Activated T-cell treated with anti-CD3 and anti-CD28 coated beads for 1 hour (primary cell): ENCODE data around the gene MRPS10.
"Not testable (repeated sequence)": the region's sequence is repeated elsewhere in the genome, so short reads cannot be mapped to it uniquely, and the experiment has no call there.

Source experiments
- DNase-seq: peaks from one replicate; pipeline ENCODE4 v3.0.0-alpha.2; 2020; ENCODE audit warnings: low read depth

MRPS10 gene

GRCh38 chr6:42237857-42238256, 20.2 kb upstream of the MRPS10 start:
- no peak for DNase-seq

DNA sequence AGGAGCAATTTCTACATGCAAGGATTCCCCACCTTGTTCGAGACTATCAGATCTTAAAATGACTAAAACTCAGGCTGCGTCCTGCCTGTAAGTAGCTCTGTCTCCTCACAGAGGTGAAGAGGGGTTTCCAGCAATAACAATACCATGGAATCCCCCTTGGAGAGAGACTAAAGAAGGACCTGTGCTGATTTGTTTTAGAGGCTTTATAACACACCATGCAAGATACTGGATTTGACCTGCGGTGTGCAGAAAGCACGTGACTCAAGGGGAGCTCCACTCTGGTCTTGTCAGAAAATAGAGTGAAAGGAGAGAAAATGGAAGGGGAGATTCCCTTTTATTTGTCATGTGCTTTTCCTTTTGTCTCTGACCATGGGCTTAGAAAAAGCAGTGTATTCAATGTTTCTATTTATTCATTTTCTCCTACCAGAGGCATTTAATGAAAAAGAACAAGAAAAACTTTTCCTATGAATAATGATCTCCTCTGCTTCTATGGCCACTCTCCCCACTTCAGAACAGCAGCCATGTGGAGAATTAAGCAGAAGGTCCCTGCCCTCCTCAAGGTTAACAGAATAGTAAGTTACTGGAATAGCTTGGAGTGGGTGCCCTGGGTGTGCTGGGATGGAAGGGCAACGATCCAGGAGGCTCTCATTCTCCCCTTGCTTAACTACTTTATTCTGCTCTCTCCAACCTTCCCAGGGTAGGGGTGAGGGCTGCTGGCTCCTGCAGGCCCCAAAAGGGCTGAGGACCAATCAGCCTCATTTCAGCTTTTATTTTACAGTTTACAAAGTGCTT, 19.2 kb upstream of the MRPS10 start:
- DNase-seq = no peak

GRCh38 chr6:42236030-42236429, 18.4 kb upstream of the MRPS10 start:
- DNase-seq = no peak

- no peak for DNase-seq
Measured at GRCh38 chr6:42232035-42232434, 14.4 kb upstream of the MRPS10 start.

DNA sequence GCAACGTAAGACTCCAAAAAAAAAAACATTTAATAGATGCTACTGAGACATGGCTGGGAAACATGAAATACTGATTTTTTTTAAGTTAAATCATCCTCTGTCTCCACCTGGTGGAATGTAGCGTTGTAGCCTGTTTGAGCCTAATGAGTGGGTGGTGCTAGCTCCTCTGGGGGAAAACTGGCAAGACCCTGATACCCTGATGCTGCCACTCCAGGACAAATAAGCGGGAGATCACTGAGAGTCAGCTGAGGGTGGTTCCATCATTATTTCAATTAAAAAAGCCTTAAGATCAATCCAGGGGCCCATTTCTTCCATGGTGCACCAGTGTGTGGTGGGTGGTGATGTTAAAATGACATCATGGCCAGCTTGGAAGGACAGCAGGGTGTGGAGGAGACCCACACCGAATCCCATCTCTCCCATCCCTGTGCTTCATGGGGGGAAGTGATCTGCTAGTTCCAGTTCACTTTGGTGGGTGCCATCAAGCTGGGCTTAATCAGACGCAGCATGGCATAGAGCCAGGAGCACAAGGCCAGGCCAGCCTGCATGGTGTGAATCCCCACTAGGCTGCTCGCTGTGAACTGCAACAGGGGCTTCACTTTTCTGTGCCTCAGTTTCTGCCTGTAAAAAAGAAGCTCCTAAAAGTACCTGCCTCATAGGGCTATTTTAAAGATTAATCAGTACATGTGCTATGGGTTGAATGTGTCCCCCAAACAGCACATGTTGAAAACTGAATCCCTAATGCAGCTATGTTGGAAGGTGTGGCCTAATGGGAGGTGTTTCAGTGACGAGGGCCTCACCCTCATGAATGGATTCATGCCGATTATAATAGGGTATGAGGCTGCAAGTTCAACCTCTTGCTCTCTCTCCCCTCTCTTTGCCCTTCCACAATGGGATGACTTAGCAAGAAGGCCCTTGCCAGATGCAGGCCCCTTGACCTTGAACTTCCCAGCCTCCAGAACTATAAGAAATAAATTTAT, 13.0 kb upstream of the MRPS10 start:
- no peak for DNase-seq

GRCh38 chr6:42229506-42230119, 12.0 kb upstream of the MRPS10 start:
- DNase-seq = no peak

DNA sequence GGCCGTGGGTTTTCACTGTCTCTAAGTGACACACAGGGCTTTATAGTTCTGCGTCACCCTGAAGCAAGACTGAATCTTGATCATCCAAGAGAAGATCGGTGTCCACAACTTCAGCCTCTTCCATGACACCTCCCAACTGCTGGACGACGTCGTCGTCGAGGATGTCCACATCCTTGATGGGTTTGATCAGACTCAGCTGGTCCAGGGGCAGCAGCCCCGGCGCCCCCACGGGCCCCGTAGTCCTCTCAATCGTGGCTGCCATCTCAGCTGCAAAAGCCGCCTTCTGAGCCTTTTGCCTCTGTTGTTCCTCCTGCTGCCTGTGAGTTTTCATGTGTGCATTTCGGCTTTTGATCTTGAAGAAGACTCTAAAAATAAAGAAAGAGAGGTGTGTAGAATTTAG, 10.6 kb upstream of the MRPS10 start:
- no peak for DNase-seq

DNA sequence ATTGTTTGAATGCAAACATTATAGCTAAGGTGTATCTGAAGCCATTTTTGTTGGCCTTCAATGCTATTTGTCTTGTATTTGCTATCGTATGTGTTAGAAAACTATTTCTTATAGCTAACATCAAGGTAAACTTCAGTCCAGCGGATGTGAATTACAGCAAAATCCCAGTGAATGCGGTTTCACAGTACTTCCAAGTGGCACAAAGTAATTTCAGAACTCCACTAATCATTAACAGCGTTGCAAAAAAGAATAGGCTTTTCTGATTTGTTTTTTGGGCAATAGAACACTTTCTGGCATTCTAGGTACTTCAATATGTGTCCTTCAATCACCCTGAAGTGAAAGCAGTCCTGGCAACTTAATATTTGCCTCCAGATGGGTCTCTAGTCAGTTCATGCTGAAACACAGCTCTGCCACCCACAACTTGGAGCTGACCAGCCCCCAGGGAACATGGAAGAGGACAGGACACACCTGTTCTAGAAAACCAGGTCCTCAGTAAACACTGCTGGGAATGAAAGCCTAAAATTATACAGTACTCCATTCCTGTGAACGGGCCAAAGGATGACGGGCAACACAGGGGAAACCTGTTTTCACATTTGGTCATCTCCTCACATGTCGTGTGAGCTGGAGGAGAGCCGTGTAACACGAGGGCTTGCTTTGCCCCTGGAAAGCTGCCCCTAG, 9.7 kb upstream of the MRPS10 start:
- no peak for DNase-seq

DNA sequence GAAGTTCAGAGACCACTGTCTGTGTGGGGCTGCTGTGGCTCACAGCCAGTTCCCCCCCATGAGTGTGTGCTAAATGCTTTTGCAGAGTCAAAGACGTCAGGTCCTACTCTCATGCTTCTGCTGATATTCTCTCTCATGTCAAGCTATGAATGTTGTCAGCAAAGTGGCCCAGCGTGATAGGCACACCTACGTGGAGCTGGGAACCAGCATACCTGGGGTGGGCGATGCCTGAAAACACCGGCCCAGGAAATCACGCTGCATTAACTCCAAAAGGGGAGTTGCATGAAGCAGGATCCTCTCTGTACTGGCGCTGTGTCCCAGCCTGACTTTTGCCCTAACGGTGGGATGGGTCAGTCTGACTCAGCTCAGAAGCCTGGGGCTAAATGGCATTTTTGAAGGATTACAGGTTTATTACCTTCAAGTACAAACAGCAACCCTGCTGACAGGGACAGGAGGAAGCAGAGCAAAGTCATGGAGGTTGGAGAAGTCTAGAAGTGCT, 9.0 kb upstream of the MRPS10 start:
- no peak for DNase-seq

DNA sequence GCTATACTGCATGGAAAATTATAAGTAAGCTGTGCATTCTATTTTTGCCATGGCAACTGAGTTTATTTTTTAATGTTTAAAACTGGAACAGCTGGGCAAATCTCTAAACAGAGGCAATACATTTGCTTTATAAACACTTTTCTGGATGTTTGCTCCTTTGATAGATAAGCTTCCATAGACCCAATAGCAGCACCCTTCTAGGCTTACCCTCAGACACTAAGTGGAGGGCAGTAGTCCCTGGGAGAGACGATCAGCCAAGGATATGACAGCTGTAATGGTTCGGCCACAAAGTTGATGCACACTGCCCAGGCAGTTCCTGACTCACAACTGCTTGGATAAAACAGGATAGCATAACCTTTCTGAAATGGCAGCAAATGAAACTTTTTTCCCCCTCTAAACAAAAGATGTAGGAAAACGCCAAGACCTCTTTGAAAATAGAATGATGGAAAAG, 8.5 kb upstream of the MRPS10 start:
- DNase-seq = no peak

DNA sequence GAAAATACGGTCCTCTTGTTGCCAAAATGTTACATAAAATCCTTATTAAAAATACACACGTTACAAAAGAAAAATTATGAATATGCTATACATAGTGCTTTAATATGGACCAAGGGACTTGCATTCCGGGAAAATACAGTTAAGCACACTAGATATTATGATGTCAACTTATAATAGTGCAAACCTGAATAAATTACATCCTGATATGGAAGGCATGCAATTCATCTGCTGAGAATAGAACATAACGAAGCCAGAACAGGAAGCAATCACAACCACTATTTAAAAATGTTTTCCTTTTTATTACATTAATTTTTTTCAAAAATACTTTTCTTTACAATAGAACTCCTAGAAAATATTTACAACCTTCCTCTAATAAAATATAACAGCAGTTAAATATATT, 7.8 kb upstream of the MRPS10 start:
- no peak for DNase-seq

GRCh38 chr6:42225029-42225339, 7.3 kb upstream of the MRPS10 start:
- no peak for DNase-seq

GRCh38 chr6:42224222-42225028, 6.8 kb upstream of the MRPS10 start:
- DNase-seq = no peak

GRCh38 chr6:42222448-42222847, 4.8 kb upstream of the MRPS10 start:
- no peak for DNase-seq

DNA sequence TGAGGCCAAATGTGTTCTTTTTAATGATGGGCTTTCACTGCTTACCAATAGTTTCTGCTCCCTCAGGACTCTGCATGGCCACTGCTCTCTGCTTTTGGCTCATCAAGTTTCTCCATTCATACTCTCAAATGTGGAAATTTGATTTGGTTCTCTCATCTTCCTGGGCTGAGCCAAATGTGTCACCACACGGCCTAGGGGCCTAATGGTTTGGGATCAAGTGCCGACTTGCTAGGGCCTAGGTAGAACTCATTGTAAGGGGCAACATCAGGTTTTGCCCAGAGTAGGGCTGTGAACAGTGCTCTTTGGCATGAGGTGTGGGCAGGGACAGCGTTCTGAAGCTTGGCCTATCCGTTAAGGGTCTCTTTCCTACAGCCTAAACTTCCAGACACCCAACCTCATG, 3.9 kb upstream of the MRPS10 start:
- DNase-seq = no peak

DNA sequence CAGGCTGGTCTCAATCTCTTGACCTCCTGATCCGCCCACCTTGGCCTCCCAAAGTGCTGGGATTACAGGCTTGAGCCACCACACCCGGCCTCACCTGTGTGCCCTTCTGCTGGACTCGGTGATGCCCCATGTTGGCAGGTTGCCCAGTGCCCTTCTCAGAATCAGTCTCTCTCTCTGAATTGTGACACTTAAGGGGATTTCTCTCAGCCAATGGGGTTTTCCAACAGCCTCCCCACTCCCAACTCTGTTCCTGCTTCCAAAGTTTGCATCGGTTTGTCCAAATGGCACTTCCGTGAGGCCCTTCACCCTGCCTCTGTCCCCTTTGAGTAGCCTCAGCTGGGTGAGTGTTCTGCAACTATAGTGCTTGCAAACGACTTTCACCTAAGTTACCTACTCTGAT, 3.1 kb upstream of the MRPS10 start:
- no peak for DNase-seq

DNA sequence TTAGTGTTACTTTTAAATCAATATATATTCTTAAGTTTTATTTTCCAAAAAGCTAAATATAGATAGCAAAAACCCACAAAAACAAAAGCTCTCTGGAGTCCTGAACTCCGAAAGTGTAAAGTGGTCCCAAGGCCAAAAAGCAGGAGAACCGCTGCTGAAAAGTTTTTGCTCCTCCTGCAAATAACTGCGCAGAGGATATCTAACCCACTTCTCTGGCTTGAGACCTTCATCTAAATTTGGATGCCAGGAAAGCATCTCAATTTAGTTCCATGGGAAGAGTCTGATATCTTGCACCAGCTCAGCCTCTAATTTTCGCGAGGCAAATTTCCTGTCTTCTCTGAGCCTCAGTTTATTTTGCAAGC, 523 bp downstream of the MRPS10 start:
- DNase-seq = no peak

DNA sequence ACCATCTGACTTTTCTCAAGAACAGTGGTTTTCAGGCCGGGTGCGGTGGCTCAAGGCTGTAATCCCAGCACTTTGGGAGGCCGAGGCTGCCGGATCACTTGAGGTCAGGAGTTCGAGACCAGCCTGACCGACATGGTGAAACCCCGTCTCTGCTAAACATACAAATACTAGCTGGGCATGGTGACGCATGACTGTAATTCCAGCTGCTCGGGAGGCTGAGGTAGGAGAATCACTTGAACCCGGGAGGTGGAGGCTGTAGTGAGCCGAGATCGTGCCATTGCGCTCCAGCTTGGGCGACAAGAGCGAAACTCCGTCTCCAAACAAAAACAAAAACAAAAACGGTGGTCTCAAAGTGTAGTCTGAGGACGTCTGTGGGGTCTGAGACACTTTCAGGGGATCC, 1.2 kb downstream of the MRPS10 start:
- DNase-seq = not testable (repeated sequence)

DNA sequence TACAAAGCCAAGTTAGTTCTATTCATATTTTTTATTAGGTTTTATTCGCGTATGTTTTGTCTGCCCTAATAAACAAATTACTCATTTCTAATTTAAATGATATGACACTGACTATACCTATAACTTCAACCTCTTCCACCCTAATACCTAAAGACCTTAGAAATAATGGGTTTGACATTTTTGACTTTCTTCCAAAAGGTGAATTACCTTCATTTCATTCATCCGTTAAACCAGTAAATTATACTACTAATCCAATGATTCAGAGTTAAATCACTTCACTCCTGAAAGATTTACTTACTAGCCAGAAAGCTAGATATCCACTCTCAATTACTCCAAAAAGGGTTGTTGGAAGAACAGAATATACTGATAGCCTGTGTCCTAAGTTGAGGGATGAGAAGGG, 5.2 kb downstream of the MRPS10 start:
- DNase-seq = no peak

DNA sequence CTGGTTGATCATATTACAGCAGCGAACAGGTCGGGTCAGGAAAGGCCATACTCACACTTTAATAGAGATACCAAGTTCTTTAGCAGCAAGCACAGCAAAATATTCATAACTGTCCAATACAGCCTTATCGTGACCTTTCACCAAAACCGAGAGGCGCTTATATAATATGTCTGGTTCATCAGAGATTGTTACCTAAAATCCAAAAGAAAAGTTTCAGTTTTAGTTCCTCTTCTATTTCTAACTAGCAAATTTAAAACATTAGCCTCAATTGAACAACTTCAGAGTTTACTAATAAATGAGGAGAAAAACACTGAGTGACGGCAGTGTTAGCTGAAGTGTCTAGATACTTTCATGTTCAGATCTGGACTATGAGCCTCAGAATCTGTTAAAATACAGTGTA, 5.9 kb downstream of the MRPS10 start:
- DNase-seq = no peak

- DNase-seq = no peak
Measured at GRCh38 chr6:42210551-42210950, 7.1 kb downstream of the MRPS10 start.
